Colonic mucosa (tissue), 4 donors: ENCODE measurements around the gene LENG8. TPM values are rescaled to one million over a fixed set of nuclear protein-coding genes. Genes with fewer than 3 reads are reported as not detected.

Experiments
- DNase-seq: peaks from one replicate; pipeline ENCODE4 v3.0.0-alpha.2; 2020
- H3K27ac ChIP-seq: fragments of 200-600 bp; one replicate; pipeline ENCODE4 v1.8.0; 2021
- H3K27me3 ChIP-seq: fragments of 200-600 bp; one replicate; pipeline ENCODE4 v1.8.0; 2021
- H3K36me3 ChIP-seq: fragments of 200-600 bp; one replicate; pipeline ENCODE4 v1.8.0; 2021
- H3K4me1 ChIP-seq: fragments of 200-600 bp; one replicate; pipeline ENCODE4 v1.8.0; 2021; ENCODE audit warnings: mild to moderate bottlenecking
- H3K4me3 ChIP-seq: fragments of 200-600 bp; one replicate; pipeline ENCODE4 v1.8.0; 2021
- H3K9ac ChIP-seq, 2 donors: one replicate each; pipeline ENCODE4 v1.7.0; 2013; ENCODE audit warnings: control low read depth in 2 of 2, low read depth in 2 of 2, low read length in 2 of 2
- H3K9me3 ChIP-seq: fragments of 200-600 bp; one replicate; pipeline ENCODE4 v1.8.0; 2021
- CTCF ChIP-seq: fragments of 200-600 bp; IDR thresholded peaks from one replicate; pipeline ENCODE4 v1.8.0; 2022; ENCODE audit warnings: antibody characterized with exemption, mild to moderate bottlenecking
- intact Hi-C: fragments of 100-400 bp; cut with DNase I; formaldehyde crosslinking; loops from one replicate; pipeline ENCODE4 v1.14.1; 2022
- total RNA-seq, 2 donors: library from RNA; stranded (reverse); fragmentation: NEBNext Ultra II Directional in 1 of 2; extraction: Animal tissue kit (Norgen Biotek cat#: 25700) in 1 of 2; gene quantifications; one replicate each; pipeline ENCODE4 v1.2.1, GENCODE V29; 2021
- donor health status: healthy.
- donor health status: DM: no; HTN: no; CAD: no.
- donor health status: DM: no; HTN: no; CAD: no.

LENG8 gene
- total RNA-seq, 2 donors from 2014 or later: 80.2 to 154 TPM

GRCh38 chr19:54420068-54420382, 29.0 kb upstream of the LENG8 start:
- Histone ChIP-seq H3K27ac (no peak overlapping the region), H3K36me3 (no peaks in the 10 kb centered on the region), H3K9ac (no peak overlapping the region), H3K4me3 (no peak overlapping the region), H3K9me3 (no peaks in the 10 kb centered on the region), H3K4me1 (no peaks in the 10 kb centered on the region), H3K27me3 (peaks cover 26% of the 10 kb centered on the region)
- TF ChIP-seq CTCF: no peak
- intact Hi-C loops: no loop called here
- no peak for DNase-seq

DNA sequence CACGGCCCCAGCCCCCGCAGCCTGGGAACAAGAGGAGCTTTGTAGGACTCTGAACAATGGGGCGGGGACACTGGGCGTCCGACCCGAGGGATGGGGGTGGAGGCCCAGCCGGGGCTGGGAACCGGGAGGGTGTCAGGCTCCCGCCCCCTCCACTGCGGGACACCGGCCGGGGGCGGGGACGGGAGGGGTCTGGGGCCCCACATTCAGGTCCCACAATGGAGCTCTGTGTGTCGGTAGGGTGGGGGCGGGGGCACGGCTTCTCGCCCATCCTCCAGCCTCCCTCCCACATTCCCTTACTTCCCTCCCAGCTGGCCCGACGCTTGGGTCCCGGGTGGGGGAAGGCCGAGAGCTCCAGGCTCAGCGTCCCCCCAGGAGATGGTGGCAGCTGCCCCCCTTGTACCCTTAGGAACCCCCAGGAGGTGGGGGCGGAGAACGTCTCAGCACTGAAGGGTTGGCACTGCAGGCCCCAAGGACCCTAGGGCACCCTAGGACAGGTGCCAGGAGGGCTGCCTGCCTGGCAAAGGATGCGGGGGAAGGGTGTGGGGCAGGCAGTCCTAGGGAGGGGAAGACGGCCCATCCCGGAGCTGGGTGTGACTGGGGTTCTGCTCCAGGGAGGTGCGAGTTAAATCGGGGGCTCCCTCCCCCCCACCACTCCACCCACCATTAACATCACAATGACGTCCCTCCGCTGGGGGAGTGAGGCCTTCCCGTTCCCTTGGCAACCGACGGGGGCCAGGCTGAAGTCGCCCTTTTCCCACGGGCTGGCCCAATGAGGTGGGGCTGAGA, 28.4 kb upstream of the LENG8 start:
- Histone ChIP-seq H3K27ac (no peak overlapping the region), H3K9ac (no peak overlapping the region), H3K9me3 (no peaks in the 10 kb centered on the region), H3K36me3 (no peaks in the 10 kb centered on the region), H3K27me3 (peaks cover 20% of the 10 kb centered on the region), H3K4me1 (no peaks in the 10 kb centered on the region), H3K4me3 (no peak overlapping the region)
- DNase-seq: no peak
- no peak for TF ChIP-seq CTCF
- intact Hi-C loops: no loop called here

DNA sequence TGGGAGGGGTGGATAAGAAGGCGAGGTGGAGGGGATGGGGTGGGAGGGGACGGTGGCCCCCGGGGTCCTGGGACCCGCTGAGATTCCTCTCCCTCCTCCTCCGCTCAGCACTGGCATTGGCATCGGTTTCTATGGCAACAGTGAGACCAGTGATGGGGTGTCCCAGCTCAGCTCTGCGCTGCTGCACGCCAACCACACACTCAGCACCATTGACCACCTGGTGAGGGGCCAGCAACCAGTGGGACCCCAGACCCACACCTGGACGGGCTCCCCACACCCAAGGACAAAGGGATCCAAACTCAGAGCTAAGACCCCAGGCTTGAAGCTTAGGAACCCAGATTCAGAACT, 27.9 kb upstream of the LENG8 start:
- no peak overlapping the region for H3K4me3 ChIP-seq
- TF ChIP-seq CTCF: no peak
- no peak overlapping the region for H3K9ac ChIP-seq
- intact Hi-C loops: no loop called here
- H3K27me3 ChIP-seq: peaks cover 15% of the 10 kb centered on the region
- no peak for DNase-seq
- H3K36me3 ChIP-seq: no peaks in the 10 kb centered on the region
- no peaks in the 10 kb centered on the region for H3K4me1 ChIP-seq
- H3K9me3 ChIP-seq: no peaks in the 10 kb centered on the region
- H3K27ac ChIP-seq: no peak overlapping the region

DNA sequence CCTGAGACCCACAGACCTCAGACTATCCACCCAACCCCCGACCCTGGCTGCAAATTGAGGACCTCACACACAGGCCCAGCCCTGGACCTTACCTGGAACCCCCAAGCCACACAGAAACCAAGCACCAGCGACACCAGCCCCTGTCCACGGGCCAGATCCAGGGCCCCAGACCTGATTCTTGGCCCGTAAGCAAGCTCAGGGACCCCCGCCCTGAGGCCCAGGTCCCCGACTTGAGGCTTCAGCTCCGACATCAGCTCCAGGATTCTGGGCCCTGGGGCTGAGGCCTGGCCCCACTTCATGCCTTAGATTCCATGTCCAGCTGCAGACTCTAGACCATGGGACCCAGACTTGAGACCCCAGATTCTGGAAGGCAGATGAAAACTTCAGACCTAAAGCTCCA, 27.5 kb upstream of the LENG8 start:
- intact Hi-C loops: no loop called here
- H3K27ac ChIP-seq: no peak overlapping the region
- no peaks in the 10 kb centered on the region for H3K9me3 ChIP-seq
- peaks cover 11% of the 10 kb centered on the region for H3K27me3 ChIP-seq
- DNase-seq: no peak
- no peak overlapping the region for H3K4me3 ChIP-seq
- TF ChIP-seq CTCF: no peak
- H3K36me3 ChIP-seq: no peaks in the 10 kb centered on the region
- no peak overlapping the region for H3K9ac ChIP-seq
- no peaks in the 10 kb centered on the region for H3K4me1 ChIP-seq

- no peak for TF ChIP-seq CTCF
- Histone ChIP-seq H3K27me3 (peaks cover 6% of the 10 kb centered on the region), H3K27ac (no peak overlapping the region), H3K9me3 (no peaks in the 10 kb centered on the region), H3K9ac (no peak overlapping the region), H3K36me3 (no peaks in the 10 kb centered on the region), H3K4me3 (no peak overlapping the region), H3K4me1 (no peaks in the 10 kb centered on the region)
- intact Hi-C loops: no loop called here
- DNase-seq: no peak
Observed at GRCh38 chr19:54422136-54422535, 26.9 kb upstream of the LENG8 start.
